IMR-90 (cell line): ENCODE measurements around the gene MEF2B. TPM values are rescaled to one million over a fixed set of nuclear protein-coding genes. Genes with fewer than 3 reads are reported as not detected.

Source experiments
- ATAC-seq: fragments of 200-7000 bp; cut with Tn5 transposase; 2 replicates; pipeline ENCODE4 v1.9.1; 2020; ENCODE audit warnings: low read depth, mild to moderate bottlenecking, moderate library complexity
- BruUV-seq: library from RNA; stranded (reverse); fragments of 400-500 nt; replicated peaks from 2 replicates; lab custom pipeline; 2021; lab: Mats Ljungman, UMichigan
- CTCF ChIA-PET: fragments of 300-600 bp; formaldehyde crosslinking; extraction: SDS; loops from one replicate; lab custom pipeline; 2021; ENCODE audit warnings: antibody characterized with exemption; lab: Yijun Ruan, JAX
- POLR2A ChIA-PET: fragments of 300-600 bp; sonication (Branson Sonifier 250); formaldehyde crosslinking; loops from one replicate; lab custom pipeline; 2022; ENCODE audit warnings: antibody characterized with exemption; ENCODE audit not compliant: unreplicated experiment; lab: Charles Lee
- DNase-seq: peaks from one replicate; pipeline ENCODE4 v3.0.0; 2013
- H2AFZ ChIP-seq: replicated peaks from 2 replicates; pipeline ENCODE3; 2013; ENCODE audit warnings: low read length, mild to moderate bottlenecking; ENCODE audit not compliant: poor library complexity
- H2AK5ac ChIP-seq: 2 replicates; pipeline ENCODE4 v1.6.1; 2013; ENCODE audit warnings: low read depth, low read length, inconsistent platforms
- H2AK9ac ChIP-seq: replicated peaks from 2 replicates; pipeline ENCODE3; 2013; ENCODE audit warnings: mild to moderate bottlenecking, low read depth, low read length, moderate library complexity; ENCODE audit not compliant: poor library complexity
- H2BK120ac ChIP-seq: 2 replicates; pipeline ENCODE4 v1.6.1; 2013; ENCODE audit warnings: low read depth, low read length, inconsistent platforms
- H2BK15ac ChIP-seq: 3 replicates; pipeline ENCODE4 v1.6.1; 2013; ENCODE audit warnings: low read depth, low read length, inconsistent platforms
- H2BK20ac ChIP-seq: 2 replicates; pipeline ENCODE4 v1.6.1; 2013; ENCODE audit warnings: low read depth, mild to moderate bottlenecking, inconsistent platforms, low read length, moderate library complexity
- H2BK5ac ChIP-seq: 2 replicates; pipeline ENCODE4 v1.6.1; 2013; ENCODE audit warnings: mild to moderate bottlenecking, low read depth, low read length, inconsistent platforms; ENCODE audit not compliant: poor library complexity, severe bottlenecking
- H3K14ac ChIP-seq: replicated peaks from 2 replicates; pipeline ENCODE4 v1.6.1; 2013; ENCODE audit warnings: low read depth, low read length, inconsistent platforms
- H3K18ac ChIP-seq: 2 replicates; pipeline ENCODE4 v1.6.1; 2013; ENCODE audit warnings: low read depth, low read length, control low read depth
- H3K23ac ChIP-seq: 2 replicates; pipeline ENCODE4 v1.6.1; 2013; ENCODE audit warnings: low read depth, low read length, inconsistent platforms
- H3K27ac ChIP-seq: 2 replicates; pipeline ENCODE4 v1.5.1; 2013; ENCODE audit warnings: mild to moderate bottlenecking, control low read depth, low read length; ENCODE audit not compliant: insufficient read depth
- H3K27me3 ChIP-seq: 2 replicates; pipeline ENCODE4 v1.6.1; 2013; ENCODE audit warnings: low read length; ENCODE audit not compliant: control insufficient read depth, insufficient read depth
- H3K36me3 ChIP-seq: 2 replicates; pipeline ENCODE4 v1.6.1; 2013; ENCODE audit warnings: low read length, mixed read lengths; ENCODE audit not compliant: control insufficient read depth, insufficient read depth
- H3K4ac ChIP-seq: 2 replicates; pipeline ENCODE4 v1.6.1; 2013; ENCODE audit warnings: low read depth, low read length, inconsistent platforms
- H3K4me1 ChIP-seq: 2 replicates; pipeline ENCODE4 v1.6.1; 2013; ENCODE audit warnings: low read length, mixed read lengths; ENCODE audit not compliant: control insufficient read depth, insufficient read depth
- H3K4me2 ChIP-seq: 2 replicates; pipeline ENCODE4 v1.6.1; 2013; ENCODE audit warnings: low read depth, mild to moderate bottlenecking, control low read depth, low read length, moderate library complexity
- H3K4me3 ChIP-seq: 2 replicates; pipeline ENCODE4 v1.5.1; 2013; ENCODE audit warnings: low read depth, mild to moderate bottlenecking, control low read depth, low read length, moderate library complexity; ENCODE audit not compliant: insufficient read depth
- H3K56ac ChIP-seq: 2 replicates; pipeline ENCODE4 v1.6.1; 2013; ENCODE audit warnings: low read length, inconsistent platforms; ENCODE audit not compliant: insufficient read depth; ENCODE audit errors: extremely low read depth
- H3K79me1 ChIP-seq, 2 experiments: 2 replicates each; pipeline ENCODE4 v1.6.1; 2013; ENCODE audit warnings: low read length in 2 of 2, inconsistent platforms in 1 of 2, low read depth in 1 of 2
- H3K9ac ChIP-seq: 2 replicates; pipeline ENCODE4 v1.6.1; 2013; ENCODE audit warnings: low read depth, low read length, control low read depth
- H3K9me1 ChIP-seq: 2 replicates; pipeline ENCODE4 v1.6.1; 2013; ENCODE audit warnings: low read length, inconsistent platforms; ENCODE audit not compliant: insufficient read depth
- H3K9me3 ChIP-seq: 2 replicates; pipeline ENCODE4 v1.6.1; 2013; ENCODE audit warnings: low read length; ENCODE audit not compliant: control insufficient read depth, insufficient read depth
- H4K20me1 ChIP-seq: 2 replicates; pipeline ENCODE4 v1.6.1; 2013; ENCODE audit warnings: low read length, inconsistent platforms; ENCODE audit not compliant: insufficient read depth
- H4K5ac ChIP-seq: 2 replicates; pipeline ENCODE4 v1.6.1; 2013; ENCODE audit warnings: mild to moderate bottlenecking, low read depth, low read length, control low read depth
- H4K8ac ChIP-seq, 2 experiments: 2 replicates each; pipeline ENCODE4 v1.6.1; 2013; ENCODE audit warnings: low read depth in 2 of 2, low read length in 2 of 2, control low read depth in 1 of 2, inconsistent platforms in 1 of 2
- H4K91ac ChIP-seq: 2 replicates; pipeline ENCODE4 v1.6.1; 2013; ENCODE audit warnings: low read depth, low read length, inconsistent platforms; ENCODE audit not compliant: insufficient read depth
- BHLHE40 ChIP-seq: fragments of 150-350 bp; IDR thresholded peaks from 2 replicates; pipeline ENCODE4 v1.6.1; 2016; ENCODE audit warnings: mild to moderate bottlenecking, low read depth, low read length
- CEBPB ChIP-seq: IDR thresholded peaks from 2 replicates; pipeline ENCODE4 v1.6.1; 2012; ENCODE audit warnings: low read depth, low read length, improper control_type of control experiment
- CHD1 ChIP-seq: IDR thresholded peaks from 2 replicates; pipeline ENCODE4 v1.6.1; 2012; ENCODE audit warnings: low read depth, low read length, improper control_type of control experiment
- CTCF ChIP-seq: conservative IDR thresholded peaks from 2 replicates; pipeline ENCODE4 v1.5.1; 2012; ENCODE audit warnings: mild to moderate bottlenecking, low read depth, low read length, improper control_type of control experiment
- FOS ChIP-seq: fragments of 150-350 bp; IDR thresholded peaks from 2 replicates; pipeline ENCODE4 v1.6.1; 2016; ENCODE audit warnings: low read depth, low read length
- MAFK ChIP-seq: IDR thresholded peaks from 2 replicates; pipeline ENCODE4 v1.6.1; 2012; ENCODE audit warnings: low read depth, low read length, improper control_type of control experiment
- MXI1 ChIP-seq: IDR thresholded peaks from 2 replicates; pipeline ENCODE4 v1.6.1; 2012; ENCODE audit warnings: low read depth, mild to moderate bottlenecking, low read length, moderate library complexity, borderline replicate concordance
- NFE2L2 ChIP-seq: fragments of 150-350 bp; IDR thresholded peaks from 2 replicates; pipeline ENCODE4 v1.6.1; 2016; ENCODE audit warnings: low read depth, mild to moderate bottlenecking, low read length
- POLR2A ChIP-seq: IDR thresholded peaks from 2 replicates; pipeline ENCODE4 v1.6.1; 2012; ENCODE audit warnings: mild to moderate bottlenecking, low read depth, low read length
- RAD21 ChIP-seq: IDR thresholded peaks from 2 replicates; pipeline ENCODE4 v1.6.1; 2012; ENCODE audit warnings: low read length, improper control_type of control experiment
- RCOR1 ChIP-seq: IDR thresholded peaks from 2 replicates; pipeline ENCODE4 v1.6.1; 2012; ENCODE audit warnings: mild to moderate bottlenecking, low read length, improper control_type of control experiment; ENCODE audit not compliant: insufficient replicate concordance
- RFX5 ChIP-seq: IDR thresholded peaks from 2 replicates; pipeline ENCODE4 v1.8.0; 2012; ENCODE audit warnings: low read depth, mild to moderate bottlenecking, low read length, moderate library complexity
- SMC3 ChIP-seq: fragments of 150-350 bp; IDR thresholded peaks from 2 replicates; pipeline ENCODE4 v1.6.1; 2016; ENCODE audit warnings: low read depth, mild to moderate bottlenecking, antibody characterized with exemption, low read length, moderate library complexity
- USF2 ChIP-seq: fragments of 150-350 bp; IDR thresholded peaks from 2 replicates; pipeline ENCODE4 v1.6.1; 2017; ENCODE audit warnings: mild to moderate bottlenecking, antibody characterized with exemption, low read length, low read depth
- WGBS, 2 experiments: methylation state at CpG; one replicate each; pipeline versions ENCODE4 v1.1.5 to v1.1.7; 2013; ENCODE audit warnings: missing lambda C conversion rate in 2 of 2; ENCODE audit not compliant: insufficient read length in 1 of 2; ENCODE audit errors: extremely low coverage in 2 of 2; 5-methylcytosine and 5-hydroxymethylcytosine counted together
- dilution Hi-C: fragments of 300-500 bp; cut with HindIII; formaldehyde crosslinking; loops from one replicate; pipeline ENCODE4 v1.14.3; 2018; ENCODE audit warnings: low sequenced_read_pairs; ENCODE audit not compliant: unreplicated experiment
- in situ Hi-C: fragments of 300-500 bp; cut with MboI; formaldehyde crosslinking; loops from 3 replicates; pipeline ENCODE4 v1.14.3; 2019; ENCODE audit warnings: low sequenced_read_pairs, inconsistent platforms, mixed read lengths
- intact Hi-C: fragments of 100-400 bp; cut with micrococcal nuclease; formaldehyde crosslinking; loops from 2 replicates; pipeline ENCODE4 v1.10.0; 2022
- polyA plus RNA-seq, 3 experiments: library from polyadenylated mRNA; depleted of rRNA; stranded (reverse); fragments of >200 nt; gene quantifications; 2 replicates each; pipeline ENCODE4 v1.2.3, GENCODE V29; 2012; ENCODE audit warnings: low replicate concordance in 1 of 3
- total RNA-seq: library from RNA; depleted of rRNA; stranded (reverse); fragments of >200 nt; gene quantifications from 2 replicates; pipeline ENCODE4 v1.2.3, GENCODE V29; 2012

The MEF2B gene
- total and polyA plus RNA-seq, 2 of the 4 experiments (the other 2 are of a cell fraction) = 0.18 to 0.94 TPM

GRCh38 chr19:19120308-19121231, 49.5 kb downstream of the MEF2B start:
- TF ChIP-seq CHD1 (no peak), FOS (no peak), RCOR1 (no peak), BHLHE40 (no peak), CEBPB (no peak), MXI1 (no peak), USF2 (no peak), MAFK (no peak), RAD21 (no peak), CTCF (no peak), SMC3 (no peak), RFX5 (no peak), POLR2A (no peak), NFE2L2 (no peak)
- no peak overlapping the region for H3K14ac ChIP-seq
- no peak overlapping the region for H3K18ac ChIP-seq
- no peak overlapping the region for H2BK120ac ChIP-seq
- H4K91ac ChIP-seq = no peak overlapping the region
- no peak overlapping the region for H3K4ac ChIP-seq
- H3K79me1 ChIP-seq = no peaks in the 10 kb centered on the region
- H4K8ac ChIP-seq = peak overlapping the region; percentile 52 to 69; a peak in 2 of 4 replicates
- H2AK9ac ChIP-seq = peak overlapping the region; percentile 34
- ATAC-seq (peak; percentile 95), DNase-seq (peak; percentile 62)
- no TSS peak for BruUV-seq
- no peak overlapping the region; the same call in 1 of the 2 replicates for H2AK5ac ChIP-seq
- H3K23ac ChIP-seq = no peak overlapping the region
- ChIA-PET CTCF (interaction anchor here (0.6 kb wide), 1 partner anchor 14 kb away, joined by 4 read pairs; no protein-coding TSS in a partner anchor), POLR2A (no interaction called here)
- H2BK15ac ChIP-seq = no peak overlapping the region
- dilution Hi-C loops (no loop called here), intact Hi-C loops (no loop called here), in situ Hi-C loops (no loop called here)
- H2BK20ac ChIP-seq = no peak overlapping the region
- no peak overlapping the region for H3K27ac ChIP-seq
- no peaks in the 10 kb centered on the region for H4K20me1 ChIP-seq
- H2AFZ ChIP-seq = peak overlapping the region; percentile 61
- H3K56ac ChIP-seq = no peak overlapping the region
- no peak overlapping the region for H2BK5ac ChIP-seq
- no peak overlapping the region for H3K4me3 ChIP-seq
- H3K9ac ChIP-seq = no peak overlapping the region
- no peaks in the 10 kb centered on the region for H3K27me3 ChIP-seq
- H3K9me1 ChIP-seq = no peaks in the 10 kb centered on the region
- H4K5ac ChIP-seq = no peak overlapping the region
- H3K36me3 ChIP-seq = peaks cover 12% of the 10 kb centered on the region; the same call in 1 of the 2 replicates
- 0 out of 2 replicates have a peak, but pooled peaks cover 2% of the 10 kb centered on the region for H3K9me3 ChIP-seq
- H3K4me2 ChIP-seq = no peak overlapping the region
- WGBS, 2 experiments = 62% methylated on average over 9 of the region's 39 CpGs; no CpG with 5 or more reads in 1 of the 2 experiments
- no peaks in the 10 kb centered on the region for H3K4me1 ChIP-seq
